Large intestine (tissue), 3 donors: ENCODE results near the gene EPOP. TPM values are rescaled to one million over a fixed set of nuclear protein-coding genes. Genes with fewer than 3 reads are reported as not detected.
"Not testable (repeated sequence)": the region's sequence is repeated elsewhere in the genome, so short reads cannot be mapped to it uniquely, and the experiment has no call there.

Experiments used
- DNase-seq, 2 donors: peaks; one replicate each; pipeline versions ENCODE4 v3.0.0 to v3.0.0-alpha.2; 2013
- H3K27ac ChIP-seq: one replicate; pipeline ENCODE4 v1.5.1; 2013; ENCODE audit warnings: low read length
- H3K27me3 ChIP-seq: 2 replicates; pipeline ENCODE4 v1.6.1; 2013; ENCODE audit warnings: low read length; ENCODE audit not compliant: control insufficient read depth, insufficient read depth
- H3K36me3 ChIP-seq: 2 replicates; pipeline ENCODE4 v1.6.1; 2013; ENCODE audit warnings: low read length; ENCODE audit not compliant: control insufficient read depth, insufficient read depth
- H3K4me1 ChIP-seq: one replicate; pipeline ENCODE4 v1.6.1; 2013; ENCODE audit warnings: low read length; ENCODE audit not compliant: control insufficient read depth, insufficient read depth
- H3K4me3 ChIP-seq: one replicate; pipeline ENCODE4 v1.5.1; 2013; ENCODE audit warnings: low read length
- H3K9me3 ChIP-seq: one replicate; pipeline ENCODE4 v1.6.1; 2013; ENCODE audit warnings: mild to moderate bottlenecking, low read depth, low read length, moderate library complexity; ENCODE audit not compliant: control insufficient read depth
- WGBS: methylation state at CpG from one replicate; pipeline ENCODE4 v1.1.5; 2013; ENCODE audit warnings: low lambda C conversion rate; ENCODE audit not compliant: insufficient coverage; 5-methylcytosine and 5-hydroxymethylcytosine counted together
- polyA plus RNA-seq: library from polyadenylated mRNA; unstranded; fragments of 120-200 nt; gene quantifications from one replicate; pipeline ENCODE4 v1.2.1, GENCODE V29; 2013

EPOP gene
- polyA plus RNA-seq, 1 donor = 0.57 TPM

- no peak for DNase-seq
- Histone ChIP-seq H3K9me3 (no peaks in the 10 kb centered on the region), H3K36me3 (no peaks in the 10 kb centered on the region), H3K27me3 (no peaks in the 10 kb centered on the region), H3K27ac (no peak overlapping the region), H3K4me3 (no peak overlapping the region), H3K4me1 (no peaks in the 10 kb centered on the region)
- WGBS = no CpG with 5 or more reads among the region's 9 CpGs
These were observed 38.7 kb downstream of the EPOP start for GRCh38 chr17:38636054-38636453.

GRCh38 chr17:38632334-38632733 lies 42.4 kb downstream of the EPOP start:
- no CpG with 5 or more reads among the region's 6 CpGs for WGBS
- no peaks in the 10 kb centered on the region for H3K9me3 ChIP-seq
- no peaks in the 10 kb centered on the region for H3K4me1 ChIP-seq
- H3K4me3 ChIP-seq = no peak overlapping the region
- H3K27me3 ChIP-seq = no peaks in the 10 kb centered on the region
- no peak overlapping the region for H3K27ac ChIP-seq
- no peaks in the 10 kb centered on the region for H3K36me3 ChIP-seq
- DNase-seq = peak in 1 of 2 donors; percentile 36

- no peak for DNase-seq
- no peaks in the 10 kb centered on the region for H3K4me1 ChIP-seq
- no peaks in the 10 kb centered on the region for H3K36me3 ChIP-seq
- WGBS = no CpG with 5 or more reads among the region's 3 CpGs
- no peaks in the 10 kb centered on the region for H3K27me3 ChIP-seq
- H3K9me3 ChIP-seq = no peaks in the 10 kb centered on the region
- H3K27ac ChIP-seq = no peak overlapping the region
- no peak overlapping the region for H3K4me3 ChIP-seq
These were observed 46.3 kb downstream of the EPOP start for GRCh38 chr17:38628441-38628840.

GRCh38 chr17:38627957-38628356 lies 46.8 kb downstream of the EPOP start:
- Histone ChIP-seq H3K36me3 (no peaks in the 10 kb centered on the region), H3K27me3 (no peaks in the 10 kb centered on the region), H3K4me1 (no peaks in the 10 kb centered on the region), H3K9me3 (no peaks in the 10 kb centered on the region), H3K4me3 (no peak overlapping the region), H3K27ac (no peak overlapping the region)
- no peak for DNase-seq
- WGBS = 100% methylated on average over 2 of the region's 2 CpGs

- not testable (repeated sequence) for H3K4me1 ChIP-seq, H3K4me3 ChIP-seq, DNase-seq, H3K36me3 ChIP-seq, H3K27me3 ChIP-seq, H3K27ac ChIP-seq, H3K9me3 ChIP-seq
- 89% methylated on average over 1 of the region's 6 CpGs for WGBS
These were observed 48.0 kb downstream of the EPOP start for GRCh38 chr17:38626606-38627226.

GRCh38 chr17:38625482-38625881 lies 49.3 kb downstream of the EPOP start:
- Histone ChIP-seq H3K4me1 (no peaks in the 10 kb centered on the region), H3K36me3 (no peaks in the 10 kb centered on the region), H3K27ac (no peak overlapping the region), H3K9me3 (no peaks in the 10 kb centered on the region), H3K27me3 (no peaks in the 10 kb centered on the region), H3K4me3 (no peak overlapping the region)
- DNase-seq = no peak

GRCh38 chr17:38624782-38625355 lies 49.9 kb downstream of the EPOP start:
- not testable (repeated sequence) for H3K4me3 ChIP-seq, DNase-seq, H3K4me1 ChIP-seq, H3K27me3 ChIP-seq, H3K27ac ChIP-seq, H3K9me3 ChIP-seq, H3K36me3 ChIP-seq
- no CpG with 5 or more reads among the region's 14 CpGs for WGBS

Other genes with a start within 250 kb of the EPOP start
- gene ARHGAP23, start 246.5 kb downstream of the EPOP start, polyA plus RNA-seq = 23.6 TPM
- 7.6 TPM for gene SRCIN1, start 69.0 kb downstream of the EPOP start, polyA plus RNA-seq
- gene MLLT6, start 30.3 kb upstream of the EPOP start, polyA plus RNA-seq = 98.2 TPM
- 47.7 TPM for gene CISD3, start 55.4 kb upstream of the EPOP start, polyA plus RNA-seq
- gene PCGF2, start 73.4 kb upstream of the EPOP start, polyA plus RNA-seq = 27.7 TPM
- 117 TPM for gene PSMB3, start 77.8 kb upstream of the EPOP start, polyA plus RNA-seq
- gene PIP4K2B, start 124.6 kb upstream of the EPOP start, polyA plus RNA-seq = 33.4 TPM
- 20.1 TPM for gene CWC25, start 150.4 kb upstream of the EPOP start, polyA plus RNA-seq
- gene RPL23, start 178.8 kb upstream of the EPOP start, polyA plus RNA-seq = 2,763 TPM
- 244 TPM for gene LASP1, start 195.1 kb upstream of the EPOP start, polyA plus RNA-seq